Activated CD4-positive, alpha-beta T cell treated with anti-CD3 and anti-CD28 coated beads for 36 hours (primary cell): ENCODE results near the gene SIX1. TPM values are rescaled to one million over a fixed set of nuclear protein-coding genes. Genes with fewer than 3 reads are reported as not detected.

Experiments used
- ATAC-seq: fragments of 200-7000 bp; cut with Tn5 transposase; one replicate; pipeline ENCODE4 v1.10.0; 2021; ENCODE audit warnings: mild to moderate bottlenecking, moderate library complexity
- CTCF ChIA-PET: fragments of 350-600 bp; sonication (Branson Sonifier 250); formaldehyde crosslinking; loops from one replicate; lab custom pipeline; 2021; ENCODE audit warnings: antibody characterized with exemption; lab: Charles Lee
- POLR2A ChIA-PET: fragments of 350-600 bp; sonication (Branson Sonifier 250); formaldehyde crosslinking; loops from one replicate; lab custom pipeline; 2021; ENCODE audit warnings: antibody characterized with exemption, inconsistent platforms; lab: Charles Lee
- DNase-seq: peaks from one replicate; pipeline ENCODE4 v3.0.0-alpha.2; 2020
- H3K27ac Mint-ChIP-seq: one replicate; pipeline ENCODE4 v1.8.0; 2021; ENCODE audit warnings: mixed read lengths
- H3K27me3 Mint-ChIP-seq: one replicate; pipeline ENCODE4 v1.8.0; 2021; ENCODE audit warnings: mixed read lengths
- H3K36me3 Mint-ChIP-seq: one replicate; pipeline ENCODE4 v1.8.0; 2021; ENCODE audit warnings: low read depth, mixed read lengths
- H3K4me1 Mint-ChIP-seq: one replicate; pipeline ENCODE4 v1.8.0; 2021; ENCODE audit warnings: mixed read lengths
- H3K4me3 Mint-ChIP-seq: one replicate; pipeline ENCODE4 v1.8.0; 2021; ENCODE audit warnings: mild to moderate bottlenecking, moderate library complexity, mixed read lengths
- H3K9me3 Mint-ChIP-seq: one replicate; pipeline ENCODE4 v1.8.0; 2021; ENCODE audit warnings: low read depth, mixed read lengths
- intact Hi-C, 2 experiments: fragments of 100-400 bp; cut with DNase I in 1 of 2; cut with micrococcal nuclease in 1 of 2; formaldehyde crosslinking; loops; one replicate each; pipeline versions ENCODE4 v1.14.2 to v1.15.1; 2022 to 2024; cut with DNase I, micrococcal nuclease
- total RNA-seq, 2 experiments: library from RNA; stranded (reverse); gene quantifications; one replicate each; pipeline ENCODE4 v1.2.3, GENCODE V29; 2021

SIX1 gene
- not detected for total RNA-seq

DNA sequence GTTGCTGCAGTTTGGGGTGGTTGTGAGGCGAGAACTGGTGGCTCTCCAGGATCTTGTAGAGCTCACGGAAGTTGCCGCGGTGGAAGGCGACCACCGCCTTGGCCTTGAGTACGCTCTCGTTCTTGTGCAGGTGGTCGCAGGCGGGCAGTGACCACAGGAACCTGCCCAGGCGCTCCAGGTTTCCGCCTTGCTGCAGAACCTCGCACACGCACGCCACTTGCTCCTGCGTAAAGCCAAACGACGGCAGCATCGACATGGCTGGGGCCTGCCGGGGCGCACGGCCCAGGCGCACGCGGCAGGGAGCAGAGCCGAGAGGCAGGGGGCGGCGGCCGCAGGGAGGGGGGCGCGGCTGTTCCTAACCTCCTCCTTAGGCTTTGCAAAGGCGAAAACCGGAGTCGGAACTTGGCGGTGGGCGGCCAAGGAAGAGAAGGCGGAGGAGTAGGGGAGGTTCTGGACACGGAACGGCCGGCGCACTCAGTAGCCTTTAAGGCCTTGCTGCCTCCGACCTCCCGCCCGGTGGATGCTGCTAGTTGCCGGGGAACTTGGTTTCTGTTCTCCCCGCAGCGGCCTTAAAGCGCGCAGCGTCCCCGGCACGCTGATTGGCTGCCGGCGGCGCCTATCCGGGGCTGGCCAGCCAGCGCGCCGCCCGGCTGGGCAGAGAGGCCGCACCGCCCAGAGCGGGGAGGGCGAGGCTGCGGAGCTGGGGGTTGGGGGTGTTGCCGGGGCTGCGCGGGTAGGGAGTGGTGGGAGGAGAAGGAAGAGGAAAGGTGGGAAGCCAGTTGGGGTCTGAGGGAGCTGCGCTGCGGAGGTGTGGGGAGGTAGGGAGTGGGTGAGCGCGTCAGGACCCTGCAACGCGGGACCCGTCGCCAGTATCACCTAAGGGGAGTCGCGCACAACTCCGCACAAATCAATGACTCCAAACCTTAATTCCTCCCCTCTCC lies at the start of gene SIX1:
Gene SIX1 (minus strand): TSS at position 544 of the 941 bp plus-strand sequence. CDS start 288 bp downstream, at position 256.
- DNase-seq (peak; percentile 48), ATAC-seq (peak; percentile 43)
- no peak within 1 kb of the TSS for H3K27ac Mint-ChIP-seq
- H3K4me3 Mint-ChIP-seq: peak within 1 kb of the TSS; percentile 32
- H3K27me3 Mint-ChIP-seq: peaks cover 84% of the 10 kb centered on the region
- H3K36me3 Mint-ChIP-seq: no peaks in the 10 kb centered on the region
- intact Hi-C loops: loop anchor here in 1 of 2 experiments (1.0 kb wide), 1 partner anchor 13 kb away; no protein-coding TSS in a partner anchor
- ChIA-PET CTCF (interaction anchor here (1.1 kb wide), 2 partner anchors 18 to 377 kb away, joined by 3 read pairs; no protein-coding TSS in a partner anchor), POLR2A (no interaction called here)
- no peaks in the 10 kb centered on the region for H3K9me3 Mint-ChIP-seq
- peaks cover 44% of the 10 kb centered on the region for H3K4me1 Mint-ChIP-seq

DNA sequence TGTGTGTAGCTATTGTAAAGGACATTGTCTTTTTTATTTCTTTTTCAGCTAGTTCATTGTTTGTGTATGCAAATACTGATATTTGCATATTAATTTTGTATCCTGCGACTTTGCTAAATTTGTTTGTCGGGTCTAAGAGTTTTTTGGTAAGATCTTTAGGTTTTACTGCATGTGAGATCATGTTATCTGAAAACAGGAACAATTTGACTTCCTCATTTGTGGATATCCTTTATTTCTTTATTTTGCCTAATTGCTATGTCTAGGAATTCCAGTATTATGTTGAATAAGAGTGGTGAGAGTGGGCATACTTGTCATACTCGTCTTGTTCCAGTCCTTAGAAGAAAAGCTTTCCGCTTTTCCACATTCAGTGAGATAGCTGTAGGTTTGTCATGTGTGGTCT lies 46.0 kb upstream of the SIX1 start:
- DNase-seq (no peak), ATAC-seq (no peak)
- Mint-ChIP-seq H3K4me3 (no peak overlapping the region), H3K36me3 (no peaks in the 10 kb centered on the region), H3K4me1 (no peaks in the 10 kb centered on the region), H3K9me3 (peaks cover 6% of the 10 kb centered on the region), H3K27ac (no peak overlapping the region), H3K27me3 (peaks cover 32% of the 10 kb centered on the region)
- CTCF ChIA-PET: no interaction called here
- intact Hi-C loops: no loop called here
- POLR2A ChIA-PET: no interaction called here

DNA sequence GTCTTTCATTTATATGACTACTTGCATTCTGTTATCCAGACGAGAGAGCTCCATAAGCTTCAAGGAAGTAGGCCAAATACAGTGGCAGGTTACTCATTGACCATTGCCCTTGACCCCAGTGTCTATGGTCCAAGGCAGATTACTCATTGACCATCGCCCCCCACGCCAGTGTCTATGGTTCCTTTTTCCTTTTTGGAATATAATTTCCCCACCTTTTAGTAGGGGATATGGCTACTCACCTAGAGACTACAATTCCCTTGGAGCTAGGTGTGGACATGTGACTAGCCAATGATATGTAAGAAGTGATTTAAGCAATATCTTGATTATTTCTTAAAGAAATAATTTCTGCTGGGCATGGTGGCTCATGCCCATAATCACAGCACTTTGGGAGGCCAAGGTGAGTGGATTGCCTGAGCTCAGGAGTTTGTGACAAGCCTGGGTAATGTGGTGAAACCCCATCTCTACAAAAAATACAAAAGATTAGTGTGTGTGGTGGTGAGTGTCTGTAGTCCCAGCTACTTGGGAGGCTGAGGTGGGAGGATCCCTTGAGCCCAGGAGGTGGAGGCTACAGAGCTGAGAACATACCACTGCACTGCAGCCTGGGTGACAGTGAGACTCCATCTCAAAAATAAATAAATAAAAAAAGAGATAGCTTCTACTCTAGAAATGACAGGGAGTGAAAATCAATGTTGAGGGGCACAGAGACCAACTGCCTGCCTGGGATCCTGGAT lies 42.3 kb upstream of the SIX1 start:
- DNase-seq (no peak), ATAC-seq (no peak)
- H3K9me3 Mint-ChIP-seq: no peaks in the 10 kb centered on the region
- H3K27ac Mint-ChIP-seq: no peak overlapping the region
- ChIA-PET CTCF (interaction anchor here (1.0 kb wide), 2 partner anchors 12 to 1435 kb away, joined by 3 to 4 read pairs; no protein-coding TSS in a partner anchor), POLR2A (no interaction called here)
- intact Hi-C loops: no loop called here
- peaks cover 14% of the 10 kb centered on the region for H3K27me3 Mint-ChIP-seq
- no peaks in the 10 kb centered on the region for H3K4me1 Mint-ChIP-seq
- H3K4me3 Mint-ChIP-seq: no peak overlapping the region
- H3K36me3 Mint-ChIP-seq: no peaks in the 10 kb centered on the region

DNA sequence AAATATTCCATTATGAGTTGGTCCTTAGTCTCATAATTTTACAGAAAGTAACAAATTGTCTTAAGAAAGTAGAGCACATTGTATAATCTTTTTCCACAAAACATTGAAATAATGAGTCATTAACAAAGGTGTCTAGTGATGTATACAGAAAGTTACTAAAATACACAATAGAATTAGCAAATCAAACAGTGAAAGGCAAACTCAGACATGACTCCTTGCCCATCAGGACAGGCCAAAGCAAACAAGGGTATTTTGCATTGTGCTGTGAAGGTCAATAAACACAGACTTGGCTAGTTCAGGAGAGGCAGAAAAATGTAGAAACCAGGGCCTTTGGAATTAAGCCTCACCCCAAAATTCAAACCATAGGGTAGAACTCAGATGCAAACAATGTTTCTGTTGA lies 37.6 kb upstream of the SIX1 start:
- ChIA-PET POLR2A (no interaction called here), CTCF (no interaction called here)
- no peak for ATAC-seq
- Mint-ChIP-seq H3K27ac (no peak overlapping the region), H3K4me1 (no peaks in the 10 kb centered on the region), H3K27me3 (peaks cover 16% of the 10 kb centered on the region), H3K36me3 (no peaks in the 10 kb centered on the region), H3K4me3 (no peak overlapping the region), H3K9me3 (no peaks in the 10 kb centered on the region)
- intact Hi-C loops: no loop called here
- no peak for DNase-seq

DNA sequence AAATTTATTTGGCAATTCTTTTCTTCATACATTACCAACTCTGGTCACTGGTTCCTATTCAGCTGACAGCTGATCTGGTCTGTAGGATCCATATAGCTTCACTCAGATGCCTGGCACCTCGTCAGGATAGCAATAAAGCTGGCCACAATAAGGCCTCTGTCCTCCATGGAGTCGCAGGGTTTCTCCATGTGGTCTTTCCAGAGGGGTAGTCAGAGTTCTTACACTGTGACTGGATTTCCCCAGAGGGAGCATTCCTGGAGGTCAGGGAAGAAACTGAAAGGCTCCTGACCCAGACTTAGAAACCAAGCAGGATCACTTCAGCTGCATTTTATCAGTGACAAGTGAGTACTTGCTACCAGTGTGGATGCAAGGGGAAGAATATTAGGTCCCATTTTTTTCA lies 34.9 kb upstream of the SIX1 start:
- H3K4me1 Mint-ChIP-seq: no peaks in the 10 kb centered on the region
- no peak overlapping the region for H3K27ac Mint-ChIP-seq
- H3K9me3 Mint-ChIP-seq: no peaks in the 10 kb centered on the region
- no peaks in the 10 kb centered on the region for H3K36me3 Mint-ChIP-seq
- peaks cover 18% of the 10 kb centered on the region for H3K27me3 Mint-ChIP-seq
- ChIA-PET CTCF (no interaction called here), POLR2A (no interaction called here)
- intact Hi-C loops: no loop called here
- no peak overlapping the region for H3K4me3 Mint-ChIP-seq
- no peak for DNase-seq
- ATAC-seq: no peak

DNA sequence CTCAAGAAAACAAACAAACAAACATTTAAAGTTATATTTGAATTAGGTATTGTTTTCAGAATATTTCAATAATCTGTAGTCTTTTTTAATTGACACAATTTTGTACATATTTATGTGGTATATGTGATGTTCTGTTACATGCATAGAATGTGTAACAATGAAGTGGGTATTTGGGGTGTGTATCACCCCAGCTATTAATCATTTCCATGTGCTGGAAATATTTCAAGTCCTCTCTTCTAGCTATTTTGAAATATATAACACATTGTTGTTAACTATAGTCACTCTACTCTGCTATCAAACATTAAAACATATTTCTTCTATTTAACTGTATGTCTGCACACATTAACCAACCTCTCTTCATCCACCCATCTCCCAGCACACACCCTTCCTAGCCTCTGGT lies 32.0 kb upstream of the SIX1 start:
- CTCF ChIA-PET: interaction anchor here (1.4 kb wide), 2 partner anchors 18 to 340 kb away, joined by 3 to 6 read pairs; no protein-coding TSS in a partner anchor
- intact Hi-C loops: no loop called here
- ATAC-seq: no peak
- no peak overlapping the region for H3K27ac Mint-ChIP-seq
- H3K4me1 Mint-ChIP-seq: no peaks in the 10 kb centered on the region
- H3K4me3 Mint-ChIP-seq: no peak overlapping the region
- H3K9me3 Mint-ChIP-seq: no peaks in the 10 kb centered on the region
- DNase-seq: no peak
- POLR2A ChIA-PET: no interaction called here
- H3K27me3 Mint-ChIP-seq: peaks cover 20% of the 10 kb centered on the region
- H3K36me3 Mint-ChIP-seq: no peaks in the 10 kb centered on the region

DNA sequence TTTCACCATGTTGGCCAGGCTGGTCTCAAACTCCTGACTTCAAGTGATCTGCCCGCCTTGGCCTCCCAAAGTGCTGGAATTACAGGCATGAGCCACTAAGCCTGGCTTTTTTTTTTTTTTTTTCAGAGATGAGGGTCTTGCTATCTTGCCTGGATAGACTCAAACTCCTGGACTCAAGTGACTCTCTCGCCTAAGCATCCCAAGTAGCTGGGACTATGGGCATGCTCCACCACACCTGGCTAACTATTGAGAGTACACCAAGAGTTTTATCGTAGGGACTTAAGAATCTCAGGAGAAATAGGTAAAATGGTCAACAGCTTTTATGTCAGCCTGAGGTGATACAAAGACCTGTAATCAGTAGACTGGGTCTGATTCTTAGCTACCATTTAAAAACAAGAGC lies 31.2 kb upstream of the SIX1 start:
- POLR2A ChIA-PET: no interaction called here
- intact Hi-C loops: no loop called here

DNA sequence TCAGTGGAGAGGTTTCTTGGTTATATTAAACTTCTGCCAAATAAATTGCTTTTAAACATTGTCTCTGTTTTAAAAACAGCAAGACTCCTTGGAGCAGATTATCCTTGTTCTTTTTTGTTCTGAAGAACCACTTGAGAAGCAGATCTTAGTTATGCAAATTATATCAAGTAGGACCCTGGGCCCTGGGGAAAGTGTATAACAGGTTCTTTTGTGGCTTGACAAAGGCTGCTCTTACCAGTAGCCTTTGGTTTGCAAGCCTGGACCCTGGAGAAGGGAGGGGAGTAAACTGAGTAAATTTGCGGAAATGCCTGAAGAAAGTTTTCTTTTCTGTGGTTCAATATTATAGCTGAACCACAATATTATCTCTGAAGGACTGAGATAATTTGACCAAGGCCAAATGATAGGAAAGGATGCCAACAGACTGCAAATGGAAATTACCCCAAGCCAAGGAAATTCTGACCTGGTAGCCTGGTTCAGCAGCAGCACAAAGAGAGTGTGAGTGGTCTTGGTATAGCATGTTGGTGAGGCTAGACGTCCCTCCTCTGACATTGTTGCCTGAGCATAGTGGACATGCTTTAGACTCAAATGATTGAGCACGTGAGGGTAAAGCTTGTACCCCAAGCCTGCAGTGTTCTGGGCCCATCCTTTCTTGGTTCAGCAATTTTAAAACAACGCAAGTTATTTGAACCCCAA lies 30.4 kb upstream of the SIX1 start:
- ChIA-PET CTCF (interaction anchor here (1.0 to 1.4 kb wide), 2 partner anchors 11 to 342 kb away, joined by 3 to 4 read pairs; no protein-coding TSS in a partner anchor), POLR2A (no interaction called here)
- Mint-ChIP-seq H3K27ac (no peak overlapping the region), H3K4me3 (no peak overlapping the region), H3K27me3 (peaks cover 17% of the 10 kb centered on the region), H3K9me3 (no peaks in the 10 kb centered on the region), H3K36me3 (no peaks in the 10 kb centered on the region), H3K4me1 (no peaks in the 10 kb centered on the region)
- DNase-seq (no peak), ATAC-seq (no peak)
- intact Hi-C loops: no loop called here

More for the DNA sequence above, 31.2 kb upstream of the SIX1 start:
- Mint-ChIP-seq H3K27ac (no peak overlapping the region), H3K4me1 (no peaks in the 10 kb centered on the region), H3K9me3 (no peaks in the 10 kb centered on the region), H3K36me3 (no peaks in the 10 kb centered on the region), H3K27me3 (peaks cover 18% of the 10 kb centered on the region), H3K4me3 (no peak overlapping the region)
- DNase-seq (no peak), ATAC-seq (no peak)
- CTCF ChIA-PET: interaction anchor here (1.0 to 1.4 kb wide), 3 partner anchors 10 to 341 kb away, joined by 3 to 6 read pairs (median 4); no protein-coding TSS in a partner anchor

DNA sequence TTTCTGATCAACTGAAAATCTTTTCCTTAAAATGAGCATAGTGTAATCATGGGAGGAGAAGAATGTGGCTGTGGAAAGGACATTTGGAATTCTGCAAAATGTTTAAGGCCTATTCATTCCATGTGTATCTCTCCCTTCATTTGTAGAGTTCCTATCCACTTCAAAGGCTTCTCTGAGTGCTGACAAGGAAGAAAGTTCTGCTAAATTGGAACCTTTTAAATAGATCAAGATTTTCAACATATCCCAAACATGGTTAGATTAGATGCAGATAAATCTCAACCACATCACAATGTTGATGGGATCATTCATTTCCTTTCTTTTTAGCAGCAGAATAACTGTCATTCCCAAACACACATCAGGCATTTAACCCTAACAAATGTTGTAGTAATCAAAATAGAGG lies 28.4 kb upstream of the SIX1 start:
- no peak for DNase-seq
- no peak overlapping the region for H3K27ac Mint-ChIP-seq
- no peaks in the 10 kb centered on the region for H3K9me3 Mint-ChIP-seq
- CTCF ChIA-PET: interaction anchor here (1.2 kb wide), 1 partner anchor 54 kb away, joined by 3 read pairs; no protein-coding TSS in a partner anchor
- no peak for ATAC-seq
- peaks cover 7% of the 10 kb centered on the region for H3K27me3 Mint-ChIP-seq
- intact Hi-C loops: no loop called here
- H3K36me3 Mint-ChIP-seq: no peaks in the 10 kb centered on the region
- POLR2A ChIA-PET: no interaction called here
- H3K4me1 Mint-ChIP-seq: no peaks in the 10 kb centered on the region
- no peak overlapping the region for H3K4me3 Mint-ChIP-seq

DNA sequence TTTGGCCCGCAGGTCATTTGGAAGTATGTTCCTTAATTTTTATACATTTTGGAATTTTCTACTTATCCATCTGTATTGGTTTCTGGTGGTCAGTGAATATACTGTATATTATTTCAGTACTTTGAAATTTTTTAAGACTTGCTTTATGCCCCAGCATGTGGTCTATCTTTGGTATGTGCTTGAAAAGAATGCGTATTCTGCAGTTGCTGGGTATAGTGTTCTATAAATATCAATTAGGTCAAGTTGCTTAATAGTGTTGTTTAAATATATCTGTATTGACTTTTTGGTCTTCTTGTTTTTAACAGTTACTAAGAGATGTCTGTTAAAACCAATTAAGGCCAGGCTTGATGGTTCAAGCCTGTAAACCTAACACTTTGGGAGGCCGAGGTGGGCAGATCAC lies 21.7 kb upstream of the SIX1 start:
- intact Hi-C loops: no loop called here
- Mint-ChIP-seq H3K27me3 (peaks cover 12% of the 10 kb centered on the region), H3K4me3 (no peak overlapping the region), H3K27ac (no peak overlapping the region), H3K9me3 (no peaks in the 10 kb centered on the region), H3K36me3 (no peaks in the 10 kb centered on the region), H3K4me1 (no peaks in the 10 kb centered on the region)
- ChIA-PET CTCF (interaction anchor here (0.6 kb wide), 1 partner anchor 320 kb away, joined by 3 read pairs; no protein-coding TSS in a partner anchor), POLR2A (no interaction called here)
- ATAC-seq: no peak
- no peak for DNase-seq
